Heart left ventricle (tissue), 16 donors: Measurements from ENCODE around the gene IFI27. TPM values are rescaled to one million over a fixed set of nuclear protein-coding genes. Genes with fewer than 3 reads are reported as not detected.

ENCODE experiments used
- ATAC-seq, 4 donors: fragments of 200-7000 bp; cut with Tn5 transposase; one replicate each; pipeline ENCODE4 v1.9.1; 2020 to 2022; ENCODE audit warnings: moderate library complexity in 4 of 4, mild to moderate bottlenecking in 3 of 4, moderate number of reproducible peaks in 1 of 4
- DNase-seq, 5 donors: peaks; one replicate each; pipeline ENCODE4 v3.0.0-alpha.2; 2020
- H3K27ac ChIP-seq, 12 donors: fragments of 200-600 bp; sonication (generic) in 4 of 12; one replicate each; pipeline versions ENCODE4 v1.5.0 to v1.8.0; 2016 to 2022; ENCODE audit warnings: mild to moderate bottlenecking in 2 of 12
- H3K27me3 ChIP-seq, 9 donors: fragments of 200-600 bp; sonication (generic) in 2 of 9; one replicate each; pipeline versions ENCODE4 v1.5.1 to v1.8.0; 2016 to 2022; ENCODE audit warnings: mild to moderate bottlenecking in 3 of 9
- H3K36me3 ChIP-seq, 9 donors: fragments of 200-600 bp; sonication (generic) in 2 of 9; one replicate each; pipeline versions ENCODE4 v1.5.0 to v1.8.0; 2018 to 2022; ENCODE audit warnings: mild to moderate bottlenecking in 2 of 9
- H3K4me1 ChIP-seq, 12 donors: fragments of 200-600 bp; sonication (generic) in 4 of 12; one replicate each; pipeline versions ENCODE4 v1.5.0 to v1.8.0; 2016 to 2022; ENCODE audit warnings: mild to moderate bottlenecking in 3 of 12
- H3K4me3 ChIP-seq, 12 donors: fragments of 200-600 bp; sonication (generic) in 4 of 12; one replicate each; pipeline versions ENCODE4 v1.5.0 to v1.8.0; 2017 to 2022; ENCODE audit warnings: mild to moderate bottlenecking in 9 of 12, moderate library complexity in 4 of 12
- H3K9me3 ChIP-seq, 12 donors: fragments of 200-600 bp; sonication (generic) in 4 of 12; one replicate each; pipeline versions ENCODE4 v1.5.0 to v1.8.0; 2016 to 2022; ENCODE audit warnings: mild to moderate bottlenecking in 1 of 12
- POLR2A ChIP-seq, 2 donors: fragments of 450-650 bp; IDR thresholded peaks; one replicate each; pipeline ENCODE4 v1.6.1; 2017; ENCODE audit warnings: antibody characterized with exemption in 2 of 2, mild to moderate bottlenecking in 2 of 2, moderate library complexity in 2 of 2
- WGBS, 4 donors: extraction: QIAGEN DNeasy Blood & Tissue Kit in 2 of 4; methylation state at CpG; one replicate each; pipeline versions ENCODE4 v1.1.5 to v1.1.7; 2013 to 2018; 5-methylcytosine and 5-hydroxymethylcytosine counted together
- intact Hi-C, 10 donors: fragments of 100-400 bp; cut with DNase I; formaldehyde crosslinking; loops; one replicate each; pipeline versions ENCODE4 v1.11.1 to v1.14.2; 2022
- polyA plus RNA-seq, 2 donors: library from polyadenylated mRNA; stranded (reverse); fragments of 200-250 nt; gene quantifications; one replicate each; pipeline ENCODE4 v1.2.3, GENCODE V29; 2013
- total RNA-seq, 9 donors: library from RNA; depleted of rRNA in 2 of 9; stranded (reverse); fragments of >200 nt in 2 of 9; fragmentation: NEBNext Ultra II Directional in 3 of 9; extraction: Animal tissue kit (Norgen Biotek cat#: 25700) in 3 of 9; gene quantifications; one replicate each; pipeline versions ENCODE4 v1.1.0 to v1.2.4, GENCODE V29; 2016 to 2023
- TF ChIP-seq, protein P1 (sequence below), 12 donors: fragments of 200-600 bp; sonication (generic) in 4 of 12; IDR thresholded peaks; one replicate each; pipeline versions ENCODE4 v1.5.0 to v1.8.0; 2018 to 2022; ENCODE audit warnings: antibody characterized with exemption in 12 of 12, mild to moderate bottlenecking in 5 of 12
- donor health status: ischemic (EF 13 %, LVEDD 7.1; RV severe dilation, severe dysfunction).
- donor health status: healthy with polysubstance abuse.
- donor health status: DM: no; HTN: yes; CAD: no.
- donor health status: DM: no; HTN: no; CAD: no.
- donor health status: ischemic (EF 25% LVEDD 6.9; RV normal size, moderate dysfunction).
- donor health status: ischemic (EF 25% LVEDD 5.7; RV mildly dilated, moderate dysfunction).
- donor health status: healthy.
- donor health status: DM: yes; HTN: yes; CAD: no.
- donor health status: ischemic (EF 35%, LVEDD 5.7; RV mildly dilated, moderate dysfunction).
- donor health status: nonischemic (EF 11% LVEDD 7.7; RV severe dilation, severe dysfunction).
- donor health status: DM: yes; HTN: yes; CAD: no.
- donor health status: PGD.
- donor health status: ischemic (EF 29% LVEDD 5.4; RV normal size, mild dysfunction).
- donor health status: nonischemic (EF 23%, LVEDD 6.1; RV moderate dilation, normal function).

IFI27 gene
- total and polyA plus RNA-seq, 11 donors: 135 to 469 (median 262) TPM

DNA sequence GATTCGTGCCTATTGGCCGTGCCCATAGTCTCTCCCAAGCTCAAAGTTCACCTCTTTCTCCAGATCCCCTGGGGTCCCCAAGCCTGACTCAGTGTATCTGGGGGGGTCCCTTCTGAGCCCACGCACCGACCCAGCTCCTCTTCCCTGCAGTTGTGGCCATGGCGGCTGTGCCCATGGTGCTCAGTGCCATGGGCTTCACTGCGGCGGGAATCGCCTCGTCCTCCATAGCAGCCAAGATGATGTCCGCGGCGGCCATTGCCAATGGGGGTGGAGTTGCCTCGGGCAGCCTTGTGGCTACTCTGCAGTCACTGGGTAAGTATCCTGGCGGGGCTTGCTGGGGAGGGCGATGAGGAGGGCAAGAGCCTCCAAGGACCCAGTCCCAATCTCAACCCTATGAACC, 5.1 kb downstream of the IFI27 start:
- WGBS, 4 donors: 85 to 95% (median 90%) methylated on average over 8 to 15 of the region's 15 CpGs
- H3K27me3 ChIP-seq: no peaks in the 10 kb centered on the region
- peaks cover 0 to 7% (median 0%) of the 10 kb centered on the region in 9 donors for H3K36me3 ChIP-seq
- H3K4me1 ChIP-seq: peaks cover 0 to 43% (median 30%) of the 10 kb centered on the region in 12 donors
- peaks cover 0 to 18% (median 3%) of the 10 kb centered on the region in 12 donors for H3K9me3 ChIP-seq
- TF ChIP-seq, protein P1, sequence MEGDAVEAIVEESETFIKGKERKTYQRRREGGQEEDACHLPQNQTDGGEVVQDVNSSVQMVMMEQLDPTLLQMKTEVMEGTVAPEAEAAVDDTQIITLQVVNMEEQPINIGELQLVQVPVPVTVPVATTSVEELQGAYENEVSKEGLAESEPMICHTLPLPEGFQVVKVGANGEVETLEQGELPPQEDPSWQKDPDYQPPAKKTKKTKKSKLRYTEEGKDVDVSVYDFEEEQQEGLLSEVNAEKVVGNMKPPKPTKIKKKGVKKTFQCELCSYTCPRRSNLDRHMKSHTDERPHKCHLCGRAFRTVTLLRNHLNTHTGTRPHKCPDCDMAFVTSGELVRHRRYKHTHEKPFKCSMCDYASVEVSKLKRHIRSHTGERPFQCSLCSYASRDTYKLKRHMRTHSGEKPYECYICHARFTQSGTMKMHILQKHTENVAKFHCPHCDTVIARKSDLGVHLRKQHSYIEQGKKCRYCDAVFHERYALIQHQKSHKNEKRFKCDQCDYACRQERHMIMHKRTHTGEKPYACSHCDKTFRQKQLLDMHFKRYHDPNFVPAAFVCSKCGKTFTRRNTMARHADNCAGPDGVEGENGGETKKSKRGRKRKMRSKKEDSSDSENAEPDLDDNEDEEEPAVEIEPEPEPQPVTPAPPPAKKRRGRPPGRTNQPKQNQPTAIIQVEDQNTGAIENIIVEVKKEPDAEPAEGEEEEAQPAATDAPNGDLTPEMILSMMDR (IDR thresholded peaks at IDR 0.05): no peak
- TF ChIP-seq POLR2A (IDR thresholded peaks at IDR 0.05): no peak
- intact Hi-C loops: no loop called here
- H3K27ac ChIP-seq: peak overlapping the region in 10 of 12 donors; percentile 10 to 96 (median 85)
- no peak for DNase-seq
- no peak for ATAC-seq
- H3K4me3 ChIP-seq: no peak overlapping the region

DNA sequence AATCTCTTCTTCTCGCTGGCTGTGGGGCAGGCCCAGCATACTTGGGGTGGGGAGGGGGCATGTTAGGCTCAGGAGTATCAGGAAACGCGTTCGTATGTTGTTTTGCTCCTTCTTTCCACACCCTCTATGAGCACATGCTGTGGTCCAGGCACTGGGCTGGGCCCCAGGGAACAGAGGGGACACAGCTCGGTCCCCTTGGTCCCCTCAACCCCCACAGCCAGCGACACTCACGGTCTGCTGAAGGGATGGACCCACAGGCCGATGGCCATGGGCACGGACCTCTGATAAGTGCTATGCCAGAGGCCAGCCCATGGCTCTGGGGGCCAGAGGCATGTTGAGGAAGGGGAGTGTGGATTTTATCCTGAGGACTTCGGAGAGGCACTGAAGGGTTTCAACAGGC, 6.2 kb downstream of the IFI27 start:
- WGBS, 4 donors: 83 to 86% (median 85%) methylated on average over 8 to 10 of the region's 10 CpGs
- intact Hi-C loops: no loop called here

DNA sequence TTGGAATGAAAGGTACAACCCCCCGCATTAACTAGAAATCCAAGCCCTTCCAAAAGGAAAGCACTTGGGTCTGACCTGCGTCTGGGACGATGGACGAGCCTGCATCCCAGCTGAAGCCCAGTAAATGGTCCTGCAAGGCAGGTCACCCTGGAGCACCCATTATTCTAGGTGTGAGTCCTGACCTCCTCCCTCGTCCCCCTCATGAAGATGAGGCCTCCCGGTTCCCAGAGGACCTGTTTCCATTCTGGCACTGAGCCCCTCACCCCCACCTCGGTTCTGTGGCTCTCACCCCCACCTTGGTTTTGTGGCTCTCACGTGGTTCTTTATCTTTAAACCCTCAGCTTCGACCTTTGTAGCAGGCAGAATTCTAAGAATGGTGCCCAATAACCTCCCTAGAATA, 7.3 kb downstream of the IFI27 start:
- H3K27ac ChIP-seq: no peak overlapping the region
- peaks cover 0 to 24% (median 3%) of the 10 kb centered on the region in 12 donors for H3K9me3 ChIP-seq
- H3K36me3 ChIP-seq: peaks cover 0 to 7% (median 0%) of the 10 kb centered on the region in 9 donors
- WGBS, 4 donors: 75 to 80% (median 77%) methylated on average over 9 of the region's 9 CpGs
- TF ChIP-seq POLR2A (IDR thresholded peaks at IDR 0.05): no peak
- TF ChIP-seq, protein P1 (IDR thresholded peaks at IDR 0.05): no peak
- intact Hi-C loops: no loop called here
- ATAC-seq (no peak), DNase-seq (no peak)
- no peaks in the 10 kb centered on the region for H3K27me3 ChIP-seq
- peaks cover 0 to 32% (median 26%) of the 10 kb centered on the region in 12 donors for H3K4me1 ChIP-seq
- no peak overlapping the region for H3K4me3 ChIP-seq

More for the DNA sequence above, 6.2 kb downstream of the IFI27 start:
- H3K27me3 ChIP-seq: no peaks in the 10 kb centered on the region
- peaks cover 0 to 43% (median 30%) of the 10 kb centered on the region in 12 donors for H3K4me1 ChIP-seq
- peaks cover 0 to 7% (median 0%) of the 10 kb centered on the region in 9 donors for H3K36me3 ChIP-seq
- no peak for TF ChIP-seq POLR2A (IDR thresholded peaks at IDR 0.05)
- TF ChIP-seq, protein P1 (IDR thresholded peaks at IDR 0.05): no peak
- H3K4me3 ChIP-seq: no peak overlapping the region
- peaks cover 0 to 24% (median 3%) of the 10 kb centered on the region in 12 donors for H3K9me3 ChIP-seq
- no peak overlapping the region for H3K27ac ChIP-seq
- ATAC-seq (no peak), DNase-seq (no peak)

DNA sequence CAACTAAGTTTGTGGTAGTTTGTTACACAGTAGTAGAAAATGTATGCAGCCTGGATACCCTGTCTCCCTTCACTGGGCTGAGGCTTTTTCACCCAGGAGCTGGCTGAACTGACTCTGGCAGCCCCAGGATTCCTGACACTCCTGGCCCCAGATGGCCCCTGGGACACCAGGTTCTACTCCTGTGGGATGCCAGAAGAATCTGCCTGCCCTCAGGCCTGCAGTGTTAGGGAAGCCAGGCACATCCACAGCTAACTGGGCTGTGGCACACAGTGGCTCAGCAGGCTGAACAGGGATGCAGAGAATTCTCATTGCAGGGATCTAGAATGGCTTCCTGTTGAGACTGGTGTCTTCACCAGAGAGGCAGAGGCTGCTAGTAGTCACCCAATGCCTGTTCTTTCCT, 8.5 kb downstream of the IFI27 start:
- Histone ChIP-seq H3K27ac (no peak overlapping the region), H3K27me3 (no peaks in the 10 kb centered on the region), H3K4me3 (no peak overlapping the region), H3K9me3 (peaks cover 0 to 24% (median 3%) of the 10 kb centered on the region in 12 donors), H3K4me1 (peaks cover 0 to 20% (median 14%) of the 10 kb centered on the region in 12 donors), H3K36me3 (peaks cover 0 to 7% (median 0%) of the 10 kb centered on the region in 9 donors)
- no peak for TF ChIP-seq POLR2A (IDR thresholded peaks at IDR 0.05)
- TF ChIP-seq, protein P1 (IDR thresholded peaks at IDR 0.05): no peak
- intact Hi-C loops: no loop called here
- ATAC-seq (no peak), DNase-seq (no peak)
